Measurements from ENCODE around the gene APPL1.

DNA sequence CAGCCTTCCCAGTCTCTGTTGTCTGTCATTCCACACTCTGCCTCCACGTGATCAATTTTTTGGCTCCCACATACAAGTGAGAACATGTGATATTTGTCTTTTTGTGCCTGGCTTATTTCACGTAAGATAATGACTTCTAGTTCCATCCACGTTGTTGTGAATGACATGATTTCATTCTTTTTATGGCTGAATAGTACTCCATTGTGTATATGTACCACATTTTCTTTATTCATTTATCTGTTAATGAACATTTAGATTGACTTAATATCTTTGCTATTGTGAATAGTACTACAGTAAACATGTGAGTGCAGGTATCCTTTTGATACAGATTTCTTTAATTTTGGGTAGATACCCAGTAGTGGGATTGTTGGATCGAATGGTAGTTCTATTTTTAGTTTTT, 33.6 kb downstream of the APPL1 start:
- TF ChIP-seq CTCF (tag by site-specific recombination; IDR thresholded peaks at IDR 0.05): no peak
- TF ChIP-seq ZNF404 (tag by site-specific recombination; IDR thresholded peaks at IDR 0.05): no peak
- no peak for TF ChIP-seq ZBTB21 (tag by site-specific recombination; IDR thresholded peaks at IDR 0.05)
- TF ChIP-seq, protein P1, sequence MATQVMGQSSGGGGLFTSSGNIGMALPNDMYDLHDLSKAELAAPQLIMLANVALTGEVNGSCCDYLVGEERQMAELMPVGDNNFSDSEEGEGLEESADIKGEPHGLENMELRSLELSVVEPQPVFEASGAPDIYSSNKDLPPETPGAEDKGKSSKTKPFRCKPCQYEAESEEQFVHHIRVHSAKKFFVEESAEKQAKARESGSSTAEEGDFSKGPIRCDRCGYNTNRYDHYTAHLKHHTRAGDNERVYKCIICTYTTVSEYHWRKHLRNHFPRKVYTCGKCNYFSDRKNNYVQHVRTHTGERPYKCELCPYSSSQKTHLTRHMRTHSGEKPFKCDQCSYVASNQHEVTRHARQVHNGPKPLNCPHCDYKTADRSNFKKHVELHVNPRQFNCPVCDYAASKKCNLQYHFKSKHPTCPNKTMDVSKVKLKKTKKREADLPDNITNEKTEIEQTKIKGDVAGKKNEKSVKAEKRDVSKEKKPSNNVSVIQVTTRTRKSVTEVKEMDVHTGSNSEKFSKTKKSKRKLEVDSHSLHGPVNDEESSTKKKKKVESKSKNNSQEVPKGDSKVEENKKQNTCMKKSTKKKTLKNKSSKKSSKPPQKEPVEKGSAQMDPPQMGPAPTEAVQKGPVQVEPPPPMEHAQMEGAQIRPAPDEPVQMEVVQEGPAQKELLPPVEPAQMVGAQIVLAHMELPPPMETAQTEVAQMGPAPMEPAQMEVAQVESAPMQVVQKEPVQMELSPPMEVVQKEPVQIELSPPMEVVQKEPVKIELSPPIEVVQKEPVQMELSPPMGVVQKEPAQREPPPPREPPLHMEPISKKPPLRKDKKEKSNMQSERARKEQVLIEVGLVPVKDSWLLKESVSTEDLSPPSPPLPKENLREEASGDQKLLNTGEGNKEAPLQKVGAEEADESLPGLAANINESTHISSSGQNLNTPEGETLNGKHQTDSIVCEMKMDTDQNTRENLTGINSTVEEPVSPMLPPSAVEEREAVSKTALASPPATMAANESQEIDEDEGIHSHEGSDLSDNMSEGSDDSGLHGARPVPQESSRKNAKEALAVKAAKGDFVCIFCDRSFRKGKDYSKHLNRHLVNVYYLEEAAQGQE (tag by site-specific recombination; IDR thresholded peaks at IDR 0.05): no peak
- TF ChIP-seq ZBTB7A (tag by site-specific recombination; IDR thresholded peaks at IDR 0.05; ENCODE audit: low read depth): no peak
